SK-N-SH treated with all-trans-retinoic acid at 6 μM for 48 hours (cell line): ENCODE results near the gene RASD1.
"Not testable (repeated sequence)": the region's sequence is repeated elsewhere in the genome, so short reads cannot be mapped to it uniquely, and the experiment has no call there.

ENCODE experiments used
- ATAC-seq: fragments of 200-7000 bp; cut with Tn5 transposase; 3 replicates; pipeline ENCODE4 v1.9.1; 2020; ENCODE audit warnings: mild to moderate bottlenecking, moderate library complexity
- ARNTL ChIP-seq: fragments of 450-650 bp; formaldehyde crosslinking; IDR thresholded peaks from 2 replicates; pipeline ENCODE4 v1.5.0; 2020; ENCODE audit warnings: low read depth, mild to moderate bottlenecking, moderate library complexity, borderline replicate concordance
- BACH2 ChIP-seq: fragments of 250-450 bp; sonication (Bioruptor Pico); IDR thresholded peaks from 2 replicates; pipeline ENCODE4 v1.9.0; 2021; ENCODE audit warnings: mild to moderate bottlenecking, borderline replicate concordance
- CSDC2 ChIP-seq: fragments of 250-450 bp; sonication (Bioruptor Pico); IDR thresholded peaks from 2 replicates; pipeline ENCODE4 v1.5.0; 2020; ENCODE audit warnings: mild to moderate bottlenecking, moderate library complexity
- ESRRG ChIP-seq: fragments of 250-450 bp; sonication (Bioruptor Pico); IDR thresholded peaks from 2 replicates; pipeline ENCODE4 v1.6.1; 2021; ENCODE audit warnings: mild to moderate bottlenecking
- GLIS3 ChIP-seq: fragments of 250-450 bp; sonication (Bioruptor Pico); IDR thresholded peaks from 2 replicates; pipeline ENCODE4 v1.5.0; 2020; ENCODE audit warnings: mild to moderate bottlenecking, moderate library complexity
- ISL1 ChIP-seq: fragments of 250-450 bp; sonication (Bioruptor Pico); IDR thresholded peaks from 2 replicates; pipeline ENCODE4 v2.1.2; 2022; ENCODE audit warnings: mild to moderate bottlenecking, moderate library complexity
- OSR1 ChIP-seq: fragments of 250-450 bp; sonication (Bioruptor Pico); IDR thresholded peaks from 2 replicates; pipeline ENCODE4 v1.8.0; 2022; ENCODE audit warnings: moderate library complexity, mild to moderate bottlenecking, inconsistent platforms
- PPARA ChIP-seq: fragments of 250-450 bp; sonication (Bioruptor Pico); IDR thresholded peaks from 2 replicates; pipeline ENCODE4 v1.5.0; 2020; ENCODE audit warnings: mild to moderate bottlenecking, borderline replicate concordance
- RARB ChIP-seq: fragments of 250-450 bp; sonication (Bioruptor Pico); IDR thresholded peaks from 2 replicates; pipeline ENCODE4 v1.8.0; 2021; ENCODE audit warnings: mild to moderate bottlenecking, moderate library complexity
- TCF4 ChIP-seq: fragments of 250-450 bp; sonication (Bioruptor Pico); IDR thresholded peaks from 2 replicates; pipeline ENCODE4 v1.8.0; 2021; ENCODE audit warnings: mild to moderate bottlenecking, moderate library complexity, borderline replicate concordance
- ZC3H10 ChIP-seq: fragments of 250-450 bp; sonication (Bioruptor Pico); IDR thresholded peaks from 2 replicates; pipeline ENCODE4 v1.5.1; 2021; ENCODE audit warnings: mild to moderate bottlenecking, moderate library complexity
- ZFP3 ChIP-seq: fragments of 250-450 bp; sonication (Bioruptor Pico); IDR thresholded peaks from 2 replicates; pipeline ENCODE4 v1.5.0; 2020; ENCODE audit warnings: mild to moderate bottlenecking, moderate library complexity
- ZFP30 ChIP-seq: fragments of 450-650 bp; formaldehyde crosslinking; IDR thresholded peaks from 2 replicates; pipeline ENCODE4 v1.5.0; 2022; ENCODE audit warnings: mild to moderate bottlenecking, moderate library complexity
- ZNF565 ChIP-seq: fragments of 450-650 bp; formaldehyde crosslinking; conservative IDR thresholded peaks from 2 replicates; pipeline ENCODE4 v1.5.0; 2020; ENCODE audit warnings: low read depth, mild to moderate bottlenecking, moderate library complexity
- ZNF70 ChIP-seq: fragments of 450-650 bp; formaldehyde crosslinking; IDR thresholded peaks from 2 replicates; pipeline ENCODE4 v1.5.0; 2020; ENCODE audit warnings: mild to moderate bottlenecking, moderate library complexity
- ZNF8 ChIP-seq: fragments of 450-650 bp; formaldehyde crosslinking; IDR thresholded peaks from 2 replicates; pipeline ENCODE4 v1.5.0; 2020; ENCODE audit warnings: mild to moderate bottlenecking, moderate library complexity
- TF ChIP-seq, protein P1 (sequence below): fragments of 250-450 bp; sonication (Bioruptor Pico); IDR thresholded peaks from 2 replicates; pipeline ENCODE4 v1.5.0; 2020; ENCODE audit warnings: mild to moderate bottlenecking, moderate library complexity
- TF ChIP-seq, protein P2 (sequence below): fragments of 250-450 bp; sonication (Bioruptor Pico); IDR thresholded peaks from 2 replicates; pipeline ENCODE4 v1.8.0; 2020; ENCODE audit warnings: mild to moderate bottlenecking, moderate library complexity, borderline replicate concordance
- TF ChIP-seq, protein P3 (sequence below): fragments of 250-450 bp; sonication (Bioruptor Pico); IDR thresholded peaks from 2 replicates; pipeline ENCODE4 v1.5.1; 2020; ENCODE audit warnings: low read depth, mild to moderate bottlenecking, moderate library complexity

RASD1 gene

DNA sequence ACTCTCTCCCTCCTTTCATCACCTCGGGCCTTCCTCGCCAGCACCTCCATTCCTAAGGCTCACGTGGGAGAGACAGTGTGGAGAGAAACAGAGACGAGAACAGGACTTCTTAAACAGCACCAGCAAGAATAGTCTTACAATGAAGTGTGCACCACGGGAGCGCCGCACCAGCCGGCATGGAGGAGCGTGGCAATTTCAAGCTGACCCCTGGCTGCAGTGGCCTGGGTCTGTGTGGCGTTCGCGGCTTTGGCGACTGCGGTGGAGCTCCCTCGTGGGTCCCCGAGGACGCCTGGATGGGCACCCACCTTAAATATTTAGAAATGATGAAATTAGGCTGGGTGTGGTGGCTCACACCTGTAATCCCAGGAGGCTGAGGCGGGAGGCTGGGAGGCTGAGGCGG, 39.9 kb downstream of the RASD1 start:
- TF ChIP-seq BACH2 (CRISPR knock-in tag) (no peak), ZFP30 (CRISPR knock-in tag) (no peak)
- no peak for ATAC-seq

DNA sequence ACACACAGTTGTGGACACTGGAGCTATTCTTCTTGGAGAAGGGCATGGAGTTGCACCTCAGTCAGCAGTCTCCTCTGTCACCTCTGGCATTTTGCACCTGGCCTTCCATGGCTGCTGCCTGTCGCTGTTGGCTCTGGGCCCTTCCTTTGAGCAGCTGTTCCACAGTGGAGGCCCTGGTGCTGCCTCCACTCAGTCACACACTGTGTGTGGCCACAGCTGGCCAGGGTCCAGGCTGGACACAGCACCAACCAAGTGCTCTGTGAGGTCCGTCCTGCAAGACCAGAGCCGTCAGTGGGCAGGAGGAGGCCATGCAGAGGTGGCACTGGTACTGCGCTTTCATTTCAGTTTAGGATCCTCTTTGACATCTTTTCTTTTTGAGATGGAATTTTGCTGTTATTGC, 41.0 kb downstream of the RASD1 start:
- no peak for ATAC-seq
- TF ChIP-seq ESRRG (CRISPR knock-in tag), result no peak

DNA sequence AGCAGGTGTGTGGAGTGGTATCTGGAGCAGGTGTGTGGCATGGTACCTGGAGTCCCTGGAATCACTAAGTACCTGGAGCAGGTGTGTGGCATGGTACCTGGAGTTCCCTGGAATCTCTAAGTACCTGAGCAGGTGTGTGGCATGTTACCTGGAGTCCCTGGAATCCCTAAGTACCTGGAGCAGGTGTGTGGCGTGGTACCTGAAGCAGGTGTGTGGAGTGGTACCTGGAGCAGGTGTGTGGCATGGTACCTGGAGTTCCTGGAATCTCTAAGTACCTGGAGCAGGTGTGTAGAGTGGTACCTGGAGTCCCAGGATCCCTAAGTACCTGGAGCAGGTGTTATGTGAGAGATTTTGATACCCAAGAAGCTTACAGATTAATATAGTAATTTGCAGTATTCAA, 41.5 kb downstream of the RASD1 start:
- not testable (repeated sequence) for ATAC-seq

DNA sequence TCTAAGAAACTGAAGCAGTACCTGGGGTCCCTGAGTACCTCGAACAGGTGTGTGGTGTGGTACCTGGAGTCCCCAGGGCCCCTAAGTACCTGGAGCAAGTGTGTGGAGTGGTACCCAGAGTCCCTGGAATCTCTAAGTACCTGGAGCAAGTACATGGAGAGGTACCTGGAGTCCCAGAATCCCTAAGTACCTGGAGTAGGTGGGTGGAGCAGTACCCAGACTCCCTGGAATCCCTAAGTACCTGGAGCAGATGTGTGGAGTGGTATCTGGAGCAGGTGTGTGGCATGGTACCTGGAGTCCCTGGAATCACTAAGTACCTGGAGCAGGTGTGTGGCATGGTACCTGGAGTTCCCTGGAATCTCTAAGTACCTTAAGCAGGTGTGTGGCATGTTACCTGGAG, 41.9 kb downstream of the RASD1 start:
- ATAC-seq, result no peak
- TF ChIP-seq RARB (CRISPR knock-in tag) (no peak), ESRRG (CRISPR knock-in tag) (no peak), ARNTL (CRISPR knock-in tag) (no peak), ZC3H10 (CRISPR knock-in tag) (no peak), CSDC2 (CRISPR knock-in tag) (no peak), ZNF70 (no peak), TCF4 (CRISPR knock-in tag) (no peak), ZNF565 (no peak), ZNF8 (CRISPR knock-in tag) (no peak), GLIS3 (CRISPR knock-in tag) (no peak), OSR1 (CRISPR knock-in tag) (no peak), ZFP3 (CRISPR knock-in tag) (no peak), ISL1 (CRISPR knock-in tag) (no peak)
- TF ChIP-seq, protein P1, sequence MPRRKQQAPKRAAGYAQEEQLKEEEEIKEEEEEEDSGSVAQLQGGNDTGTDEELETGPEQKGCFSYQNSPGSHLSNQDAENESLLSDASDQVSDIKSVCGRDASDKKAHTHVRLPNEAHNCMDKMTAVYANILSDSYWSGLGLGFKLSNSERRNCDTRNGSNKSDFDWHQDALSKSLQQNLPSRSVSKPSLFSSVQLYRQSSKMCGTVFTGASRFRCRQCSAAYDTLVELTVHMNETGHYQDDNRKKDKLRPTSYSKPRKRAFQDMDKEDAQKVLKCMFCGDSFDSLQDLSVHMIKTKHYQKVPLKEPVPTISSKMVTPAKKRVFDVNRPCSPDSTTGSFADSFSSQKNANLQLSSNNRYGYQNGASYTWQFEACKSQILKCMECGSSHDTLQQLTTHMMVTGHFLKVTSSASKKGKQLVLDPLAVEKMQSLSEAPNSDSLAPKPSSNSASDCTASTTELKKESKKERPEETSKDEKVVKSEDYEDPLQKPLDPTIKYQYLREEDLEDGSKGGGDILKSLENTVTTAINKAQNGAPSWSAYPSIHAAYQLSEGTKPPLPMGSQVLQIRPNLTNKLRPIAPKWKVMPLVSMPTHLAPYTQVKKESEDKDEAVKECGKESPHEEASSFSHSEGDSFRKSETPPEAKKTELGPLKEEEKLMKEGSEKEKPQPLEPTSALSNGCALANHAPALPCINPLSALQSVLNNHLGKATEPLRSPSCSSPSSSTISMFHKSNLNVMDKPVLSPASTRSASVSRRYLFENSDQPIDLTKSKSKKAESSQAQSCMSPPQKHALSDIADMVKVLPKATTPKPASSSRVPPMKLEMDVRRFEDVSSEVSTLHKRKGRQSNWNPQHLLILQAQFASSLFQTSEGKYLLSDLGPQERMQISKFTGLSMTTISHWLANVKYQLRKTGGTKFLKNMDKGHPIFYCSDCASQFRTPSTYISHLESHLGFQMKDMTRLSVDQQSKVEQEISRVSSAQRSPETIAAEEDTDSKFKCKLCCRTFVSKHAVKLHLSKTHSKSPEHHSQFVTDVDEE (CRISPR knock-in tag), result no peak
- TF ChIP-seq, protein P2, sequence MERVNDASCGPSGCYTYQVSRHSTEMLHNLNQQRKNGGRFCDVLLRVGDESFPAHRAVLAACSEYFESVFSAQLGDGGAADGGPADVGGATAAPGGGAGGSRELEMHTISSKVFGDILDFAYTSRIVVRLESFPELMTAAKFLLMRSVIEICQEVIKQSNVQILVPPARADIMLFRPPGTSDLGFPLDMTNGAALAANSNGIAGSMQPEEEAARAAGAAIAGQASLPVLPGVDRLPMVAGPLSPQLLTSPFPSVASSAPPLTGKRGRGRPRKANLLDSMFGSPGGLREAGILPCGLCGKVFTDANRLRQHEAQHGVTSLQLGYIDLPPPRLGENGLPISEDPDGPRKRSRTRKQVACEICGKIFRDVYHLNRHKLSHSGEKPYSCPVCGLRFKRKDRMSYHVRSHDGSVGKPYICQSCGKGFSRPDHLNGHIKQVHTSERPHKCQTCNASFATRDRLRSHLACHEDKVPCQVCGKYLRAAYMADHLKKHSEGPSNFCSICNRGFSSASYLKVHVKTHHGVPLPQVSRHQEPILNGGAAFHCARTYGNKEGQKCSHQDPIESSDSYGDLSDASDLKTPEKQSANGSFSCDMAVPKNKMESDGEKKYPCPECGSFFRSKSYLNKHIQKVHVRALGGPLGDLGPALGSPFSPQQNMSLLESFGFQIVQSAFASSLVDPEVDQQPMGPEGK, result no peak
- TF ChIP-seq, protein P3, sequence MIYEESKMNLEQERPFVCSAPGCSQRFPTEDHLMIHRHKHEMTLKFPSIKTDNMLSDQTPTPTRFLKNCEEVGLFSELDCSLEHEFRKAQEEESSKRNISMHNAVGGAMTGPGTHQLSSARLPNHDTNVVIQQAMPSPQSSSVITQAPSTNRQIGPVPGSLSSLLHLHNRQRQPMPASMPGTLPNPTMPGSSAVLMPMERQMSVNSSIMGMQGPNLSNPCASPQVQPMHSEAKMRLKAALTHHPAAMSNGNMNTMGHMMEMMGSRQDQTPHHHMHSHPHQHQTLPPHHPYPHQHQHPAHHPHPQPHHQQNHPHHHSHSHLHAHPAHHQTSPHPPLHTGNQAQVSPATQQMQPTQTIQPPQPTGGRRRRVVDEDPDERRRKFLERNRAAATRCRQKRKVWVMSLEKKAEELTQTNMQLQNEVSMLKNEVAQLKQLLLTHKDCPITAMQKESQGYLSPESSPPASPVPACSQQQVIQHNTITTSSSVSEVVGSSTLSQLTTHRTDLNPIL (CRISPR knock-in tag), result no peak

DNA sequence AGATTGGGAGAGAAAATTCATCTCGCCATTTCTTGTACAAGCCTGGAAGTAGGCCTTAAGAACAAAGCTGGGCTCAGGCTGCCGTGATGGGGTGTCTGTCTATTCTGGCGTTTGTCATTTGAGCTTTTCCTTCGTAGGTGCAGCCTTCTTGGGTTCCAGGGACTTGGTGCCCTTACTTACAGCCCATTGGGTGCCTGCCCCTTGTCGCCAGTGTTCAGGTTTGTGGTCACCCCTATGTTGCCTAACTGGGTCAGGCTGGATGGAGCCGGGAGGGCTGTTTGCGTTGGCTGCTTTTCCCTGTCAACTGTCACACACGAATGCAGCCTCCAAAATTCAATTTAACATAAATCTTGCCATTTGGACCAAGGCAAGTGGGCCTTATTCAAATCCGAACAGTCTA, 43.1 kb downstream of the RASD1 start:
- TF ChIP-seq TCF4 (CRISPR knock-in tag), result no peak
- no peak for TF ChIP-seq ZNF8 (CRISPR knock-in tag)
- no peak for TF ChIP-seq CSDC2 (CRISPR knock-in tag)
- TF ChIP-seq, protein P2, result no peak
- TF ChIP-seq, protein P3 (CRISPR knock-in tag), result no peak
- no peak for TF ChIP-seq RARB (CRISPR knock-in tag)
- TF ChIP-seq PPARA (CRISPR knock-in tag), result no peak
- TF ChIP-seq GLIS3 (CRISPR knock-in tag), result no peak
- no peak for ATAC-seq
